ENCODE data around the gene CAPN10. TPM values are rescaled to one million over a fixed set of nuclear protein-coding genes. Genes with fewer than 3 reads are reported as not detected.
A peak's percentile ranks its signal among the peaks of the same experiment; 100 is the strongest.

The CAPN10 gene
- total RNA-seq, 1 donor from 2014 or later = 47.8 TPM

DNA sequence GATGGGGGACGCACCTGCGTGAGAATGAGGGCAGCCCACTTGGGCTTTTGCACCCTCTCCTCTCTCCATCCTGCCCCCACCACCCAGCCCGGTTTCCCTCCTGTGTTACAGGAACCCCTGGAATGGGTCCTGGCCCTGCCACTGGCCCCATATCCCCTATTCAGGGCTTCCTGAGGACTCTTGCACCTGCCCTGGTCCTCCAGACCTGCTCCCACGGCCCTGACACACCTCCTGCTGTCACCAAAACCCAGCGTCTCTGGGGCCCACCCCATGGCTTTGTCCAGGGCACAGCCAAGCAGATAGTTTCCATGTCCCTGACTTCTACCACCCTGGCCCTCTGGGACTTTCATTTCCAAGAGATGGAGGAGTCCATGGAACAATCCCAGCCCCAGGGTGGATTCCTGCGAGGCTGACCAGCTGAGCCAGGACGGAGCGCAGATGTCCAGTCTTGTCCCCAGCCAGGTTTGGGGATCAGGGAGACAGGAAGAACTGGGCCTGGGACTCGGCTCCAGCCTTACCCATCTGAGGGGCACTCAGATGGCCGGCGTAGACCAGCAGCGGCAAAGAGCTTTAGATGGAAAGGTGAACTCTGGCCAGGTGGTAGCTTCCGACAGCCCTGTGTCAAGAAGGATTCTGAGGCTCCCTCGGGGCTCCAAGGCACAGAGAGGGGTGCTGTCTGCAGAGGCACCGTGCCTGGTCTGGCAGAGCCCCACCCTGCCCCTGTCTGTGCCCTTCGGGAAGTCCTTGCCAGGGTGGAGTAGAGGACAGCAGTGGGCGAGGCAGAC is 50.8 kb downstream of the CAPN10 start:
- no peak for TF ChIP-seq CTCF (IDR thresholded peaks at IDR 0.05; ENCODE audit: unreplicated experiment)
- H3K9me3 Mint-ChIP-seq (ENCODE audit: unreplicated experiment) = peaks cover 12% of the 10 kb centered on the region
- DNase-seq (ENCODE audit: low spot score) = no peak
- no peak overlapping the region for H3K4me3 Mint-ChIP-seq (ENCODE audit: unreplicated experiment)
- peaks cover 12% of the 10 kb centered on the region for H3K36me3 Mint-ChIP-seq (ENCODE audit: low read depth, unreplicated experiment)
- H3K4me1 Mint-ChIP-seq (ENCODE audit: unreplicated experiment) = no peaks in the 10 kb centered on the region
- H3K27me3 Mint-ChIP-seq (ENCODE audit: unreplicated experiment) = peaks cover 17% of the 10 kb centered on the region
- no peak overlapping the region for H3K27ac Mint-ChIP-seq (ENCODE audit: unreplicated experiment)

GRCh38 chr2:240637901-240638345 is 51.4 kb downstream of the CAPN10 start:
- Mint-ChIP-seq H3K4me3 (ENCODE audit: unreplicated experiment) (peak overlapping the region; percentile 10), H3K36me3 (ENCODE audit: low read depth, unreplicated experiment) (peaks cover 9% of the 10 kb centered on the region), H3K27me3 (ENCODE audit: unreplicated experiment) (peaks cover 17% of the 10 kb centered on the region), H3K4me1 (ENCODE audit: unreplicated experiment) (no peaks in the 10 kb centered on the region), H3K9me3 (ENCODE audit: unreplicated experiment) (peaks cover 6% of the 10 kb centered on the region), H3K27ac (ENCODE audit: unreplicated experiment) (no peak overlapping the region)
- no peak for DNase-seq (ENCODE audit: low spot score)
- TF ChIP-seq CTCF (IDR thresholded peaks at IDR 0.05; ENCODE audit: unreplicated experiment) = no peak

- TF ChIP-seq CTCF (IDR thresholded peaks at IDR 0.05; ENCODE audit: unreplicated experiment) = no peak
- DNase-seq (ENCODE audit: low spot score) = no peak
- H3K27me3 Mint-ChIP-seq (ENCODE audit: unreplicated experiment) = peaks cover 16% of the 10 kb centered on the region
- H3K9me3 Mint-ChIP-seq (ENCODE audit: unreplicated experiment) = no peaks in the 10 kb centered on the region
- no peaks in the 10 kb centered on the region for H3K4me1 Mint-ChIP-seq (ENCODE audit: unreplicated experiment)
- H3K36me3 Mint-ChIP-seq (ENCODE audit: low read depth, unreplicated experiment) = peaks cover 5% of the 10 kb centered on the region
- peak overlapping the region; percentile 19 for H3K27ac Mint-ChIP-seq (ENCODE audit: unreplicated experiment)
- H3K4me3 Mint-ChIP-seq (ENCODE audit: unreplicated experiment) = no peak overlapping the region
Observed at GRCh38 chr2:240638512-240639160, 52.1 kb downstream of the CAPN10 start.

DNA sequence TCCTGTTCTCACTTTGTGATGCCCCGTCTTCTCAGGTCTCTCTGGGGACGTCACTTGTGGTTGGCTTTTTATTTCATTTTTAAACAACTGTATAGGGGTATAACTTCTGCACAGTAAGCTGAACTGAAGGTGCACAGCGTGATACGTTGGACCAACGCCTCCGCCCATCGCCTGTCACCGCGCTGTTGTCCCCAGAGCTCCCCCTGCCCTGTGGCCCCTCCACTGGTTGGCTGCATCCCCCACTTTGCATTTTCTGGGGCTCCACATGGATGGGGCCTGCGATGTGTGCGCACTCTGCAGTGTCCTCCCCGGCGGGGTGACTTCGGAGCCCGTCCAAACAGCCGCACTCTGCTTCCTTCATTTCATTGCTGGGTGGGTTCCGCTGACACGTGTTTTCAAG is 53.0 kb downstream of the CAPN10 start:
- peaks cover 5% of the 10 kb centered on the region for H3K36me3 Mint-ChIP-seq (ENCODE audit: low read depth, unreplicated experiment)
- TF ChIP-seq CTCF (IDR thresholded peaks at IDR 0.05; ENCODE audit: unreplicated experiment) = no peak
- peaks cover 16% of the 10 kb centered on the region for H3K27me3 Mint-ChIP-seq (ENCODE audit: unreplicated experiment)
- no peak overlapping the region for H3K4me3 Mint-ChIP-seq (ENCODE audit: unreplicated experiment)
- H3K4me1 Mint-ChIP-seq (ENCODE audit: unreplicated experiment) = no peaks in the 10 kb centered on the region
- H3K27ac Mint-ChIP-seq (ENCODE audit: unreplicated experiment) = no peak overlapping the region
- H3K9me3 Mint-ChIP-seq (ENCODE audit: unreplicated experiment) = no peaks in the 10 kb centered on the region
- no peak for DNase-seq (ENCODE audit: low spot score)

DNA sequence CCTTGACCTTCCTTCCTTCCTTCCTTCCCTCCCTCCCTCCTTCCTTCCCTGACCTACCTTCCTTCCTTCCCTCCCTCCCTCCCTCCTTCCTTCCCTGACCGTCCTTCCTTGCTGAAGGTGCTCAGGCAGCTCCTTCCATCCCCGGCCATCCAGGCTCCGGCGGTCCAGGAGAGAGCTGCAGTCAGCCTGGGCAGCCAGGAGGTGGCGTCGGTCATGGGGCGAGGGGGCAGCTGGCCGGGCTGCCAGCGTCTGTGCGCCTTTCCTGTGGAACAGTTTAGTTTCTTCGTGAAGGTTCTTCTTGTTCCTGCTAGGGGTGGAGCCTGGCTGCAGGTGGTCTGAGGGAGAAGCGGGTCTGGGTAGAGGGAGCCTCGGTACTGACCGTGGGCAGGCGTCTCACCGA is 54.4 kb downstream of the CAPN10 start:
- Mint-ChIP-seq H3K36me3 (ENCODE audit: low read depth, unreplicated experiment) (peaks cover 5% of the 10 kb centered on the region), H3K4me3 (ENCODE audit: unreplicated experiment) (no peak overlapping the region), H3K9me3 (ENCODE audit: unreplicated experiment) (no peaks in the 10 kb centered on the region), H3K4me1 (ENCODE audit: unreplicated experiment) (no peaks in the 10 kb centered on the region), H3K27me3 (ENCODE audit: unreplicated experiment) (peaks cover 18% of the 10 kb centered on the region), H3K27ac (ENCODE audit: unreplicated experiment) (no peak overlapping the region)
- TF ChIP-seq CTCF (IDR thresholded peaks at IDR 0.05; ENCODE audit: unreplicated experiment) = no peak
- no peak for DNase-seq (ENCODE audit: low spot score)
